Measurements from ENCODE around the gene CDC16.

CDC16 gene

DNA sequence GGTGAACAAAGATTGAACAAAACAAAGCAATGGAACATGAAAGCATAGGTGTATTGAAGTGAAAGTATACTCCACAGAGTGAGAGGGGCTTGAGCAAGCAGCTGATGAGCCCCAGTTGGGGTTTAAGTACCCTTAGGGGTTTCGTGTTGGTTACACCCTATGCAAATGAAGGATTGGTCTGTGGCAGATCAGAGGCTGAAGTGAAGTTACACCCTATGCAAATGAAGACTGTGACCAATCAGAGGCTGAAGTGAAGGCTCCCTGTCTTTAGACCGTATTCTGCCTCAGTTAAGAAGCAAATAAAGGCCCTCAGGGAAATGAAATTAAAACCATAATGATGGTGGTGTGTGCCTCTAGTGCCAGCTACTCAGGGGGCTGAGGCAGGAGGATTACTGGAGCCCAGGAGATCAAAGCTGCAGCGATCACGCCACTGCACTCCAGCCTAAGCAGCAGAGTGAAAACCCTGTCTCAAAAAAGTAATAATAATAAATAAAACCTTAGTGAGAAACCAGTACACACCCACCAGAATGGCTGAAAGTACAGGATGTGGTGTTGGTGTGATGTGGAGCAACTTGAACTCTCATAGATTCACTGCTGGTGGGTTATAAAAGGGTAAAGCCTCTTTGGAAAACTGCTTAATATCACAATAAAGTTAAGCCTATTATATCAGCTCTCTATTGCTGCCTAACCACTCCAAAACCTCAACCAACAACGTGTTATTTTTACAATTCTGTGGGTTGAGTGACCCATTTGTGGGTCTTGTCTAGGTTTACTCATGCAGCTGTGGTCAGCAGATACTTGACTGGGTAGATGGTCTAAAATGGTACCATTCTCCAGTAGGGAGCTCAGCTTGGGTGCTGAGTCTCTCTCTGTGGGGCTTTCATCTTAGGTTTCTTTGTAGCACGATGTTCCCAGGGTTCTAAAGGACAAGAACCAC, 33.9 kb downstream of the CDC16 start:
- no peak overlapping the region for H3K9ac ChIP-seq
- H3K4me2 ChIP-seq (ENCODE audit: low read length): no peak overlapping the region
- no peaks in the 10 kb centered on the region for H3K9me3 ChIP-seq (ENCODE audit: control insufficient read depth, low read length)
- no peaks in the 10 kb centered on the region for H3K27me3 ChIP-seq (ENCODE audit: control insufficient read depth, insufficient read depth, low read length)
- H3K36me3 ChIP-seq (ENCODE audit: control insufficient read depth, insufficient read depth, low read length): no peaks in the 10 kb centered on the region
- no peak overlapping the region for H2AFZ ChIP-seq
- no peak overlapping the region for H3K4me3 ChIP-seq (ENCODE audit: low read depth, low read length)
- no peaks in the 10 kb centered on the region for H3K4me1 ChIP-seq
- no peak overlapping the region for H3K27ac ChIP-seq
- no peaks in the 10 kb centered on the region for H3K79me2 ChIP-seq
- TF ChIP-seq, protein P1, sequence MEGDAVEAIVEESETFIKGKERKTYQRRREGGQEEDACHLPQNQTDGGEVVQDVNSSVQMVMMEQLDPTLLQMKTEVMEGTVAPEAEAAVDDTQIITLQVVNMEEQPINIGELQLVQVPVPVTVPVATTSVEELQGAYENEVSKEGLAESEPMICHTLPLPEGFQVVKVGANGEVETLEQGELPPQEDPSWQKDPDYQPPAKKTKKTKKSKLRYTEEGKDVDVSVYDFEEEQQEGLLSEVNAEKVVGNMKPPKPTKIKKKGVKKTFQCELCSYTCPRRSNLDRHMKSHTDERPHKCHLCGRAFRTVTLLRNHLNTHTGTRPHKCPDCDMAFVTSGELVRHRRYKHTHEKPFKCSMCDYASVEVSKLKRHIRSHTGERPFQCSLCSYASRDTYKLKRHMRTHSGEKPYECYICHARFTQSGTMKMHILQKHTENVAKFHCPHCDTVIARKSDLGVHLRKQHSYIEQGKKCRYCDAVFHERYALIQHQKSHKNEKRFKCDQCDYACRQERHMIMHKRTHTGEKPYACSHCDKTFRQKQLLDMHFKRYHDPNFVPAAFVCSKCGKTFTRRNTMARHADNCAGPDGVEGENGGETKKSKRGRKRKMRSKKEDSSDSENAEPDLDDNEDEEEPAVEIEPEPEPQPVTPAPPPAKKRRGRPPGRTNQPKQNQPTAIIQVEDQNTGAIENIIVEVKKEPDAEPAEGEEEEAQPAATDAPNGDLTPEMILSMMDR (IDR thresholded peaks at IDR 0.05): no peak

DNA sequence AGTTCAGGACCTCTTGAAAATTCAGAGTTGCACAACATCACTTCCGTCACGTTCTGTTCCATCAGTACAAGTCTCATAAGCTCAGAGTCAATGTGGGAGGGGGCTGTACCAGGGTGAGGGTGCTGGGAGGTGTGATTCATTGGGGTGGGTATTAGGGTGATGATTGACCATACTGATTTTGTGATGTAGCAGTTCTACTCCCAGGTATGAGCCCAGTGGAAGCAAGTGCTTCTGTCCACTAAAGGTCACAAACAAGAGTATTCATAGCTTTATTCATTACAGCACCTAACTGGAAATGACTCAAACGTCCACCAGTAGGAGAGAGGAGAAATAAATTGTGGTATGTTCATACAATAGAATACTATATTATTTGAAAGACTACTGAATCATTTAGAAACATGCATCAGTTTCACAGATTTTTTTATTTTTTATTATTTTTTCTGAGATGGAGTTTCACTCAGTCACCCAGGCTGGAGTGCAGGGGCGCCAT, 34.6 kb downstream of the CDC16 start:
- Histone ChIP-seq H3K9me3 (ENCODE audit: control insufficient read depth, low read length) (no peaks in the 10 kb centered on the region), H3K79me2 (no peaks in the 10 kb centered on the region), H3K9ac (no peak overlapping the region), H3K4me1 (no peaks in the 10 kb centered on the region), H3K27ac (no peak overlapping the region), H3K27me3 (ENCODE audit: control insufficient read depth, insufficient read depth, low read length) (no peaks in the 10 kb centered on the region), H3K36me3 (ENCODE audit: control insufficient read depth, insufficient read depth, low read length) (no peaks in the 10 kb centered on the region), H2AFZ (no peak overlapping the region), H3K4me2 (ENCODE audit: low read length) (no peak overlapping the region), H3K4me3 (ENCODE audit: low read depth, low read length) (no peak overlapping the region)
- TF ChIP-seq, protein P1 (IDR thresholded peaks at IDR 0.05): no peak

DNA sequence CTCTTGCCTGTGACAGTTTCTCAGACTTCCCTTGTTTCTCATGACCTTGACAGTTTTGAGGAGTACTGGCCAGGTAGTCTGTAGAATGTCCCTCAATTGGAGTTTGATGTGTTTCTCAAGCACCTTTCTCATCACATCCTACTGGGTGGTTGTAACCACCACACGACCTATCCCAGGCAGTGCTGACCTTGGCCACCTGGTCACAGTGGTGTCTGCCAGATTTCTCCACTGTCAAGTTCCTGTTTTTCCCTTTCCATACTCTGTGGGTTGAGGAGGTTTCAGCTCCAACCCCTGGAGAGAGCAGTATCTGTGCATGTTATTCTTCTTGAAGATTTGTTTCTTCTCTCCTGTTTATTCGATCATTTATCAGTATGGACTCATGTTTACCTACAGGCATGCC, 38.3 kb downstream of the CDC16 start:
- Histone ChIP-seq H3K4me2 (ENCODE audit: low read length) (no peak overlapping the region), H3K27ac (no peak overlapping the region), H3K9me3 (ENCODE audit: control insufficient read depth, low read length) (no peaks in the 10 kb centered on the region), H3K79me2 (no peaks in the 10 kb centered on the region), H3K9ac (no peak overlapping the region), H3K4me1 (no peaks in the 10 kb centered on the region), H3K4me3 (ENCODE audit: low read depth, low read length) (no peak overlapping the region), H3K36me3 (ENCODE audit: control insufficient read depth, insufficient read depth, low read length) (no peaks in the 10 kb centered on the region), H3K27me3 (ENCODE audit: control insufficient read depth, insufficient read depth, low read length) (no peaks in the 10 kb centered on the region), H2AFZ (no peak overlapping the region)
- TF ChIP-seq, protein P1 (IDR thresholded peaks at IDR 0.05): no peak

DNA sequence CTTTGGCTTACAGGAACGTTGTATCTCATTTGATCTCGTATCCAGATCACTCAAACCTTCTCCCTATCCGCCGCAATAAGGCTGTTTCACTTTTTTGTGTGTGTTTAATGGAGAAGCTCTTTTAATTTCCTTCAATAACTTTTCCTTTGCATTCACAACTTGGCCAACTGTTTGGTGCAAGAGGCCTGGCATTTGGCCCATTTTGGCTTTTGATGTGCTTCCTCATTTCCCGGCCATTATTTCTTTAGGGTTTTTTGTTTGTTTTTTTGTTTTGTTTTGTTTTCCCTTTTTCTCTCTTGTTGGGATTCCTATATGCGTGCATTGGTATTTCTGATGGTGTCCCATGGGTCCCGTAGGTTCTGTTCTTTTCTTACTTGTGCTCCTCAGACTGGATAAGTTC, 40.6 kb downstream of the CDC16 start:
- H3K36me3 ChIP-seq (ENCODE audit: control insufficient read depth, insufficient read depth, low read length): no peaks in the 10 kb centered on the region
- H2AFZ ChIP-seq: no peak overlapping the region
- H3K9me3 ChIP-seq (ENCODE audit: control insufficient read depth, low read length): no peaks in the 10 kb centered on the region
- H3K4me2 ChIP-seq (ENCODE audit: low read length): no peak overlapping the region
- peaks cover 3% of the 10 kb centered on the region for H3K4me1 ChIP-seq
- H3K9ac ChIP-seq: no peak overlapping the region
- no peak overlapping the region for H3K27ac ChIP-seq
- no peaks in the 10 kb centered on the region for H3K27me3 ChIP-seq (ENCODE audit: control insufficient read depth, insufficient read depth, low read length)
- no peak overlapping the region for H3K4me3 ChIP-seq (ENCODE audit: low read depth, low read length)
- TF ChIP-seq, protein P1 (IDR thresholded peaks at IDR 0.05): no peak
- H3K79me2 ChIP-seq: no peaks in the 10 kb centered on the region

Data from parathyroid adenoma (tissue), 2 donors.